ENCODE measurements around the gene COPG2.

COPG2 gene

GRCh38 chr7:130478991-130479390 lies 189.6 kb downstream of the COPG2 start:
- in situ Hi-C loops (cut with MboI; ENCODE audit: low sequenced_read_pairs): no loop called here

- in situ Hi-C loops (cut with MboI; ENCODE audit: low sequenced_read_pairs): no loop called here
Observed at GRCh38 chr7:130476297-130477150, 192.0 kb downstream of the COPG2 start.

- in situ Hi-C loops (cut with MboI; ENCODE audit: low sequenced_read_pairs): no loop called here
Observed at GRCh38 chr7:130475776-130476175, 192.8 kb downstream of the COPG2 start.

DNA sequence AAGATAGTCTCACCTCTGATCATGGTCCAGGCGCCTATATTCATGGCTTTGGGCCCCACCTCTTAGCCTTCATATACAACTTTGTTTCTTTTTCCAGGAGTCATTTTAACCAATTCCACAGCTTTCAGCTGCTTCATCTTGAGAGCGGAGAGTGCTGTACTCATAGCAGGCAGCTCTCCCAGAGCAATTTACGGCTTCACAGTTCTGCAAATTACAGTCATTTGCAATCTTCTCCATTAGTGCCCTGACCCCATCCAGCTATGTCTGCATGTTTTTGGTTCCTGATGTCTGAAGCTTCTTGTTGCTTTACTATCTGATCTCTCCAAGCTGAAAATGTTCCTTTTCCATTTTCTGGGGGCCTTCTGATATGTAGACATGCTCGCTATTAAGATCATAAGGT lies 194.7 kb downstream of the COPG2 start:
- in situ Hi-C loops (cut with MboI; ENCODE audit: low sequenced_read_pairs): no loop called here

DNA sequence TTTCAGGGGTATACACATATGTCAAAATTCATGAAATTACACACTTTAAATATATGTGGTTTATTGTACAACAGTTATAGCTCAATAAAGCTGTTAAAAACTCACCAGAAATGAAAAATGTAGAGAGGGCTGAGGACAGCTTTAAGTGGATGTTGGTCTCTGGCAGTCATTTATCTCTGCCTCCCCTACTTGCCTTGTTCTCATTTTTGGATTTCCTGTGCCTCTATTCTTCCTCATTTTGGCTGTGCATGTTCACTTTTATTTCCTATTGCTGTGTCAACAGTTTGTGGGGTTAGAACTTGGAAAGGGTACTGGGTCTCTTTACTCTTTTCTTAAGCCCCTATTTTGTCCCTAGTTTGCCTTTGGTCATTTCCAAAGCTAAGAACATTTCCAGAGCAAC lies 195.3 kb downstream of the COPG2 start:
- in situ Hi-C loops (cut with MboI; ENCODE audit: low sequenced_read_pairs): no loop called here

DNA sequence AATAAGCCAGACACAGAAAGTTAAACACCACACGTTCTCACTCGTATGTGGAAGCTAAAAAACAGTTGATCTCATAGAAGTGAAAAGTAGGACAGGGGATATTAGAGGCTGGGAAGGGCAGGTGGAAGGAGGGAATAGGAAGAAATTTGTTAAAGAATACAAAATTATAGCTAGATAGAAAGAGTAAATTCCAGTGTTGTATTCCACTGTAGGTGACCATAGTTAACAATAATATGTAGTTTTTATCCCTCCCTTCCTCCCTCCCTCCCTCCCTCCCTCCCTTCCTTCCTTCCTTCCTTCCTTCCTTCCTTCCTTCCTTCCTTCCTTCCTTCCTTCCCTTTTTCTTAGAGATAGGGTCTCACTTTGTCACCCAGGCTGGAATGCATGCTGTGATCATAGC lies 196.6 kb downstream of the COPG2 start:
- in situ Hi-C loops (cut with MboI; ENCODE audit: low sequenced_read_pairs): no loop called here

GRCh38 chr7:130468612-130469011 lies 199.9 kb downstream of the COPG2 start:
- in situ Hi-C loops (cut with MboI; ENCODE audit: low sequenced_read_pairs): no loop called here

DNA sequence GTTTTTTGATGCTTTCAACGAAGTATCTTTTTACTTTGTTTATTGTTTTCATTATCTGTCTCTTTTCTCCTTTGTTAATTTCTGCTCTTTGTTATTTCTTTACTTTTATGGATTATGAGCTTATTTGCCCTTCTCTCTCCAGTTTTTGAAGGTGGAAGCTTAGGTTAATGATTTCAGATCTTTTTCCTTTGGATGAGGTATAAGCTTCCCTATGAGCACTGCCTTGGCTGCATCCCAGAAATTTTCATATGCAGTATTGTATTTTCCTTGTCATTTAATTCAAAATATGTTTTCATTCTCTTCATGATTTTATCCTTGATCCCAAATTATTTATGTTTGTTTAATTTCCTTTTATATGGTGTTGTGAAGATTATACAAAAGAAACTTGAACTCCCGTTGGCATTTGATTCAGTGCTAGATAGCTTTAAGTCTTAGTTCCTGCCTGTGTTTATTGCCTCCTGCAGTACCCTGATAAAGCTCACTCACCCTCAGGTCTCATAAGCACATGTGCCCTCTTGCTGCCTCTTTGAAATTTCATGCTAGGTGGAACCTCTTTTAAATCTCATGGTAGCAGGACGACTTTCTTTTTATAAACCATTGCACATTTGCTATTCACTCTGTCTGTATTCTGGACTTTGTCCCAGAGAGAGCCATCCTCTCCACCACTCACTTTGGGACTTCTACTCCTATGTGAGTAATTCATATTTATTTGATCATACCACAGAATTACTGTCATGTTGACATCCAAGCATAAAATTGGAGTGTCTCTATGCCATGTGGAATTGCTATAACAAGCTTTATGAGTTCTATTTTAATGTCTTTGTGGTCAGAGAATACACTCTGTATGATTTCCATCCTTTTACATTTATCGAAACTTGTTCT lies 204.8 kb downstream of the COPG2 start:
- in situ Hi-C loops (cut with MboI; ENCODE audit: low sequenced_read_pairs): no loop called here

GRCh38 chr7:130461272-130461671 lies 207.3 kb downstream of the COPG2 start:
- in situ Hi-C loops (cut with MboI; ENCODE audit: low sequenced_read_pairs): no loop called here

DNA sequence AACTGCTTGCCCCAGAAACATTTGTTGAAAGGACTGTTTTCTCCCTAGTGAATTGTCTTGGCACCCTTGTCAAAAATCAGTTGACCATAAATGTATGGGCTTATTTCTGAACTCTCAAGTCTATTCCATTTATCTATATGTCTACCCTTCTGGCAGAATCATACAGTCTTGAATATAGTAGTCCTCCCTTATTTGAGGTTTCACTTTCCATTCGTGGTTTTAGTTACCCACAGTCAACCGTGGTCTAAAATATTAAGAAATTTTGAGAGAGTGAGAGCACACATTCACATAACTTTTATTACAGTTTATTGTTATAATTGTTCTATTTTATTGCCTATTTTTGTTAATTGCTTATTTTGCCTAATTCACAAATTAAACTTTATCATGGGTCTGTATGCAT lies 210.3 kb downstream of the COPG2 start:
- in situ Hi-C loops (cut with MboI; ENCODE audit: low sequenced_read_pairs): no loop called here
